K562 (cell line): Measurements from ENCODE around the gene ARMC9. TPM values are rescaled to one million over a fixed set of nuclear protein-coding genes. Genes with fewer than 3 reads are reported as not detected.

Experiments used
- ATAC-seq: fragments of 200-7000 bp; cut with Tn5 transposase; 3 replicates; pipeline ENCODE4 v1.9.1; 2020; ENCODE audit warnings: moderate library complexity
- BruUV-seq: library from RNA; stranded (reverse); fragments of 400-500 nt; replicated peaks from 2 replicates; lab custom pipeline; 2021; lab: Mats Ljungman, UMichigan
- CTCF ChIA-PET: fragments of 300-600 bp; formaldehyde crosslinking; extraction: SDS; loops from one replicate; lab custom pipeline; 2021; ENCODE audit warnings: low intra/inter-chr PET ratio; lab: Yijun Ruan, JAX
- POLR2A ChIA-PET: fragments of 300-600, 350-650 bp; sonication (Branson Sonifier 250); formaldehyde crosslinking; extraction: SDS; loops from one replicate; lab custom pipeline; 2021; ENCODE audit warnings: antibody characterized with exemption, inconsistent platforms; lab: Yijun Ruan, JAX
- DNase-seq, 4 experiments: peaks; one replicate each; pipeline versions ENCODE4 v3.0.0 to v3.0.0-alpha.2; 2011 to 2018; ENCODE audit warnings: low spot score in 3 of 4, mixed read lengths in 3 of 4; ENCODE audit errors: extremely low read depth in 1 of 4
- FAIRE-seq: peaks from 2 replicates; lab custom pipeline; 2011; peaks lifted over from hg19 to GRCh38; lab: Jason Lieb, UNC
- H2AFZ ChIP-seq: 2 replicates; pipeline ENCODE4 v1.6.0; 2011; ENCODE audit warnings: low read depth, low read length, control low read depth, inconsistent platforms
- H3K27ac ChIP-seq: fragments of 200-600 bp; 3 replicates; pipeline ENCODE4 v1.8.0; 2011; ENCODE audit warnings: low read depth, mild to moderate bottlenecking, control low read depth, inconsistent platforms, low read length, moderate library complexity, mixed read lengths; ENCODE audit errors: extremely low read depth
- H3K27me3 ChIP-seq, 2 experiments: fragments of 300-600 bp in 1 of 2; 2 replicates in 1 of 2; 3 replicates in 1 of 2; pipeline versions ENCODE4 v1.6.0 to v1.8.0; 2011; ENCODE audit warnings: inconsistent platforms in 2 of 2, low read length in 2 of 2, mild to moderate bottlenecking in 1 of 2, mixed read lengths in 1 of 2, moderate library complexity in 1 of 2; ENCODE audit not compliant: control insufficient read depth in 2 of 2, insufficient read depth in 2 of 2
- H3K36me3 ChIP-seq: fragments of 300-600 bp; 3 replicates; pipeline ENCODE4 v1.8.0; 2011; ENCODE audit warnings: mild to moderate bottlenecking, low read length, inconsistent platforms; ENCODE audit not compliant: control insufficient read depth, insufficient read depth
- H3K4me1 ChIP-seq, 2 experiments: fragments of 200-600 bp in 1 of 2; replicated peaks in 1 of 2; 2 replicates in 1 of 2; 3 replicates in 1 of 2; pipeline versions ENCODE4 v1.5.1 to v1.8.0; 2011; ENCODE audit warnings: inconsistent platforms in 2 of 2, low read length in 2 of 2, mild to moderate bottlenecking in 1 of 2, mixed read lengths in 1 of 2, moderate library complexity in 1 of 2; ENCODE audit not compliant: control insufficient read depth in 2 of 2, insufficient read depth in 2 of 2
- H3K4me2 ChIP-seq: 2 replicates; pipeline ENCODE4 v1.6.1; 2011; ENCODE audit warnings: low read length, control low read depth, inconsistent platforms, mixed read lengths; ENCODE audit not compliant: insufficient read depth
- H3K4me3 ChIP-seq: fragments of 200-600 bp; sonication (generic), shearing (Covaris generic); 2 replicates; pipeline ENCODE4 v1.5.1; 2016; ENCODE audit warnings: control low read depth, inconsistent platforms
- H3K79me2 ChIP-seq: fragments of 200-600 bp; 3 replicates; pipeline ENCODE4 v1.8.0; 2011; ENCODE audit warnings: low read length, inconsistent platforms; ENCODE audit not compliant: control insufficient read depth, insufficient read depth
- H3K9ac ChIP-seq, 2 experiments: 2 replicates each; pipeline versions ENCODE4 v1.6.0 to v1.6.1; 2011; ENCODE audit warnings: low read depth in 2 of 2, low read length in 2 of 2, control low read depth in 1 of 2, inconsistent platforms in 1 of 2, mild to moderate bottlenecking in 1 of 2, mixed read lengths in 1 of 2; ENCODE audit not compliant: insufficient read depth in 1 of 2
- H3K9me1 ChIP-seq: one replicate; pipeline ENCODE4 v1.6.0; 2011; ENCODE audit warnings: inconsistent platforms, mild to moderate bottlenecking, low read length, moderate library complexity; ENCODE audit not compliant: control insufficient read depth, insufficient read depth
- H3K9me3 ChIP-seq: replicated peaks from 2 replicates; pipeline ENCODE4 v1.5.1; 2011; ENCODE audit warnings: low read depth, low read length, inconsistent platforms; ENCODE audit not compliant: control insufficient read depth, insufficient read depth
- H4K20me1 ChIP-seq: replicated peaks from 2 replicates; pipeline ENCODE4 v1.6.1; 2011; ENCODE audit warnings: low read length, inconsistent platforms, mixed read lengths; ENCODE audit not compliant: control insufficient read depth, insufficient read depth
- C11orf30 ChIP-seq: fragments of 450-650 bp; IDR thresholded peaks from 2 replicates; pipeline ENCODE4 v1.6.1; 2016; ENCODE audit warnings: low read depth, mild to moderate bottlenecking
- CBFB ChIP-seq: sonication (generic); formaldehyde crosslinking; IDR thresholded peaks from 2 replicates; pipeline ENCODE4 v1.4.0; 2020; ENCODE audit warnings: mild to moderate bottlenecking, missing genetic modification reagents
- CBX1 ChIP-seq: sonication (generic); IDR thresholded peaks from 2 replicates; pipeline ENCODE4 v1.6.1; 2016; ENCODE audit warnings: antibody characterized with exemption, low read depth, mild to moderate bottlenecking
- FOXK2 ChIP-seq, 2 experiments: fragments of 450-650 bp; IDR thresholded peaks in 1 of 2; conservative IDR thresholded peaks in 1 of 2; 2 replicates each; pipeline ENCODE4 v1.6.1; 2016; ENCODE audit warnings: low read depth in 2 of 2, mild to moderate bottlenecking in 1 of 2
- HMG20A ChIP-seq: fragments of 450-650 bp; formaldehyde crosslinking; conservative IDR thresholded peaks from 2 replicates; pipeline ENCODE4 v1.4.0; 2020; ENCODE audit warnings: mild to moderate bottlenecking, mixed read lengths
- MYBL2 ChIP-seq, 2 experiments: fragments of 450-650 bp in 1 of 2; sonication (generic) in 1 of 2; formaldehyde crosslinking in 1 of 2; IDR thresholded peaks; 2 replicates each; pipeline versions ENCODE4 v1.6.1 to v1.8.1; 2017 to 2022; ENCODE audit warnings: borderline replicate concordance in 1 of 2, inconsistent platforms in 1 of 2, low read depth in 1 of 2, mild to moderate bottlenecking in 1 of 2, missing genetic modification reagents in 1 of 2, moderate library complexity in 1 of 2
- NFE2 ChIP-seq: IDR thresholded peaks from 2 replicates; pipeline ENCODE4 v1.6.1; 2014; ENCODE audit warnings: antibody characterized with exemption, low read depth
- WHSC1 ChIP-seq: IDR thresholded peaks from one replicate; pipeline ENCODE4 v1.6.1; 2012; ENCODE audit warnings: low read length, control low read depth, inconsistent platforms
- ZBTB8A ChIP-seq: fragments of 450-650 bp; IDR thresholded peaks from 2 replicates; pipeline ENCODE4 v1.6.1; 2018; ENCODE audit warnings: mild to moderate bottlenecking, moderate library complexity; ENCODE audit not compliant: partially characterized antibody
- ZNF707 ChIP-seq: fragments of 250-450 bp; sonication (Bioruptor Pico); conservative IDR thresholded peaks from 2 replicates; pipeline ENCODE4 v1.8.0; 2022; ENCODE audit warnings: inconsistent platforms, mild to moderate bottlenecking, moderate library complexity
- WGBS: fragments of 100-300 bp; shearing (Covaris generic); methylation state at CpG from one replicate; pipeline ENCODE4 v1.1.6; 2016; ENCODE audit warnings: low coverage, mixed read lengths; ENCODE audit not compliant: insufficient coverage; ENCODE audit errors: missing lambda C conversion rate; 5-methylcytosine and 5-hydroxymethylcytosine counted together
- in situ Hi-C: fragments of 300-500 bp; cut with MboI; formaldehyde crosslinking; loops from 4 replicates; pipeline ENCODE4 v1.15.0; 2018; ENCODE audit warnings: inconsistent platforms, mixed read lengths
- intact Hi-C: fragments of 100-400 bp; cut with micrococcal nuclease; formaldehyde crosslinking; loops from 2 replicates; pipeline ENCODE4 v1.14.2; 2022
- polyA plus RNA-seq, 8 experiments: library from polyadenylated mRNA; depleted of rRNA in 4 of 8; stranded (reverse) in 5 of 8; unstranded in 3 of 8; fragments of >200 nt; fragmentation: Nextera tagmentation in 2 of 8; fragmentation: Illumina TruSeq in 1 of 8; extraction: Ambion mirVana in 2 of 8; extraction: Trizol in 1 of 8; gene quantifications; 2 replicates each; pipeline versions ENCODE4 v1.2.1 to v1.2.3, GENCODE V29; 2011 to 2014; ENCODE audit warnings: inconsistent platforms in 1 of 8, missing spikeins in 1 of 8
- total RNA-seq, 7 experiments: library from RNA; depleted of rRNA in 6 of 7; stranded (reverse); fragments of >200 nt in 6 of 7; fragmentation: Illumina TruSeq in 2 of 7; extraction: Trizol in 2 of 7; gene quantifications; 2 replicates each; pipeline versions ENCODE4 v1.2.1 to v1.2.3, GENCODE V29; 2011 to 2021; ENCODE audit warnings: low replicate concordance in 1 of 7
- TF ChIP-seq, protein P1 (sequence below): fragments of 450-650 bp; IDR thresholded peaks from 2 replicates; pipeline ENCODE4 v1.6.1; 2018; ENCODE audit not compliant: partially characterized antibody

ARMC9 gene
- total and polyA plus RNA-seq, 9 of the 15 experiments (the other 6 are each of a cell fraction or from before 2014, with no cell fraction given), result 0.36 to 2.3 (median 1.1) TPM

DNA sequence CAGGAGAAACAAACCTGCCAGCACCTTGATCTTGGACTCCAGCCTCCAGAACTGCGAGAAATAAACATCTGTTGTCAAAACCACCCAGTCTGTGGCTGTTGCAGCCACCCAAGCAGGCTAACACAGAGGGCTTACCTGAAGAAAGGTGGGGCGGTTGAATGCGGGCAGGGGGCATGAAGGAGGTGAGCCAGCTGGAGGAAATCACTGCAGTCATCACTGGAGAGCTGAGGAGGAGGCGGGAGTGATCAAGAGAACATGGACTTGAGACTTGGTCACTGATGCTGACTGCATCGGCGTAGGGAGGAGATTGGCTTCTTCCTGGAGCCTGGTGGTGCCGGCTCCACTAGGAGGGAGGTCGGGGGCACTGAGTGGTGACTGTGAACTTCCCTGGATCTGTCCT is 14.6 kb upstream of the ARMC9 start:
- H3K79me2 ChIP-seq, result no peaks in the 10 kb centered on the region
- FAIRE-seq (no peak), DNase-seq (no peak), ATAC-seq (no peak)
- no peak for TF ChIP-seq CBX1
- intact Hi-C loops, result no loop called here
- no TSS peak for BruUV-seq
- in situ Hi-C loops, result no loop called here
- CTCF ChIA-PET, result no interaction called here
- H3K9me3 ChIP-seq, result no peaks in the 10 kb centered on the region
- no peaks in the 10 kb centered on the region for H4K20me1 ChIP-seq
- 48% methylated on average over 6 of the region's 8 CpGs for WGBS
- no peak overlapping the region for H3K27ac ChIP-seq
- H3K9ac ChIP-seq, result no peak overlapping the region
- H3K4me3 ChIP-seq, result no peak overlapping the region
- POLR2A ChIA-PET, result no interaction called here
- H3K36me3 ChIP-seq, result no peaks in the 10 kb centered on the region
- H2AFZ ChIP-seq, result no peak overlapping the region
- H3K27me3 ChIP-seq, result peaks cover 4 to 17% of the 10 kb centered on the region in 2 experiments; a peak in 3 of 5 replicates
- H3K4me1 ChIP-seq, result peaks cover 6 to 11% of the 10 kb centered on the region in 2 experiments; a peak in 4 of 5 replicates
- H3K9me1 ChIP-seq, result no peaks in the 10 kb centered on the region
- no peak overlapping the region for H3K4me2 ChIP-seq

DNA sequence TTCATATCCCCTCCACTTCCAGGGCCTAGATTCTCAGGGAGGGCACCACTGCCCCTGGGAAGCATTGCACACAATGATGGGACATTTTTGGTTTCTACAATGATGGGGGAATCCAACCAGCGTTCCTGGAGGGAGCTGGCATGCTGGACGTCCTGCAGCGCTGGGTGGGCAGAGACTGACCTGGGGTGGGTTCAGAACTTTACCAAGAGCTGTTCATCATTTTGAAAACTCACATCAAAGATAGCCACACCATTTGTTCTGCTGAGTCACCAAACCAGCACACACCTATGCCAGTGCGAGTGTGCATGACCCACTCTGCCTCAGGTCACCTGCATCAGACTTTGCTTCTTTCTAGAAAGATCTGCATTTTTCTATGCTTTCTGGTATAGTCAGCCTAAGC is 14.1 kb upstream of the ARMC9 start:
- CTCF ChIA-PET, result no interaction called here
- Histone ChIP-seq H3K4me2 (no peak overlapping the region), H3K27me3 (peaks cover 6 to 22% of the 10 kb centered on the region in 2 experiments; a peak in 3 of 5 replicates), H3K9ac (no peak overlapping the region), H3K79me2 (no peaks in the 10 kb centered on the region)
- WGBS, result 10% methylated on average over 4 of the region's 4 CpGs
- in situ Hi-C loops, result no loop called here
- DNase-seq, result no peak
- TF ChIP-seq WHSC1 (no peak), CBFB (CRISPR knock-in tag) (no peak), C11orf30 (peak; percentile 18; the same call in 1 of the 2 replicates), ZNF707 (CRISPR knock-in tag) (no peak), HMG20A (no peak), FOXK2 (conservative IDR thresholded peaks at IDR 0.05 in 1 of 2, IDR thresholded peaks at IDR 0.05 in 1 of 2; ENCODE audit: low read depth in 2 of 2) (no peak), ZBTB8A (no peak), NFE2 (peak; percentile 29; the same call in 1 of the 2 replicates), MYBL2 (IDR thresholded peaks at IDR 0.05; ENCODE audit: low read depth) (no peak), MYBL2 (CRISPR knock-in tag; IDR thresholded peaks at IDR 0.05; ENCODE audit: borderline replicate concordance) (no peak)
- TF ChIP-seq, protein P1, sequence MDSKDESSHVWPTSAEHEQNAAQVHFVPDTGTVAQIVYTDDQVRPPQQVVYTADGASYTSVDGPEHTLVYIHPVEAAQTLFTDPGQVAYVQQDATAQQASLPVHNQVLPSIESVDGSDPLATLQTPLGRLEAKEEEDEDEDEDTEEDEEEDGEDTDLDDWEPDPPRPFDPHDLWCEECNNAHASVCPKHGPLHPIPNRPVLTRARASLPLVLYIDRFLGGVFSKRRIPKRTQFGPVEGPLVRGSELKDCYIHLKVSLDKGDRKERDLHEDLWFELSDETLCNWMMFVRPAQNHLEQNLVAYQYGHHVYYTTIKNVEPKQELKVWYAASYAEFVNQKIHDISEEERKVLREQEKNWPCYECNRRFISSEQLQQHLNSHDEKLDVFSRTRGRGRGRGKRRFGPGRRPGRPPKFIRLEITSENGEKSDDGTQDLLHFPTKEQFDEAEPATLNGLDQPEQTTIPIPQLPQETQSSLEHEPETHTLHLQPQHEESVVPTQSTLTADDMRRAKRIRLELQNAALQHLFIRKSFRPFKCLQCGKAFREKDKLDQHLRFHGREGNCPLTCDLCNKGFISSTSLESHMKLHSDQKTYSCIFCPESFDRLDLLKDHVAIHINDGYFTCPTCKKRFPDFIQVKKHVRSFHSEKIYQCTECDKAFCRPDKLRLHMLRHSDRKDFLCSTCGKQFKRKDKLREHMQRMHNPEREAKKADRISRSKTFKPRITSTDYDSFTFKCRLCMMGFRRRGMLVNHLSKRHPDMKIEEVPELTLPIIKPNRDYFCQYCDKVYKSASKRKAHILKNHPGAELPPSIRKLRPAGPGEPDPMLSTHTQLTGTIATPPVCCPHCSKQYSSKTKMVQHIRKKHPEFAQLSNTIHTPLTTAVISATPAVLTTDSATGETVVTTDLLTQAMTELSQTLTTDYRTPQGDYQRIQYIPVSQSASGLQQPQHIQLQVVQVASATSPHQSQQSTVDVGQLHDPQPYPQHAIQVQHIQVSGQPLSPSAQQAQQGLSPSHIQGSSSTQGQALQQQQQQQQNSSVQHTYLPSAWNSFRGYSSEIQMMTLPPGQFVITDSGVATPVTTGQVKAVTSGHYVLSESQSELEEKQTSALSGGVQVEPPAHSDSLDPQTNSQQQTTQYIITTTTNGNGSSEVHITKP, result peak; percentile 77
- TF ChIP-seq, all 486 proteins: peak for 3
- Histone ChIP-seq H3K4me1 (peaks cover 6 to 11% of the 10 kb centered on the region in 2 experiments; a peak in 4 of 5 replicates), H2AFZ (no peak overlapping the region), H3K36me3 (no peaks in the 10 kb centered on the region), H3K9me3 (no peaks in the 10 kb centered on the region), H4K20me1 (no peaks in the 10 kb centered on the region), H3K4me3 (no peak overlapping the region), H3K9me1 (no peaks in the 10 kb centered on the region), H3K27ac (no peak overlapping the region)
- intact Hi-C loops, result no loop called here
- ATAC-seq (no peak), FAIRE-seq (no peak)
- POLR2A ChIA-PET, result no interaction called here
- no TSS peak for BruUV-seq
